HepG2 (cell line): ENCODE data around the gene SCRG1. TPM values are rescaled to one million over a fixed set of nuclear protein-coding genes. Genes with fewer than 3 reads are reported as not detected.

ENCODE experiments used
- DMAP1 ChIP-seq: IDR thresholded peaks from 2 replicates; pipeline ENCODE4 v1.6.1; 2016
- ETV5 ChIP-seq: IDR thresholded peaks from 2 replicates; pipeline ENCODE4 v1.6.1; 2018; ENCODE audit warnings: missing biosample characterization, missing genetic modification reagents, inconsistent platforms, borderline replicate concordance
- FOXA3 ChIP-seq: IDR thresholded peaks from 2 replicates; pipeline ENCODE4 v1.6.1; 2016; ENCODE audit warnings: missing genetic modification reagents, missing compliant biosample characterization
- GLI4 ChIP-seq: sonication (generic); formaldehyde crosslinking; IDR thresholded peaks from 2 replicates; pipeline ENCODE4 v1.5.1; 2020; ENCODE audit warnings: missing genetic modification reagents, mild to moderate bottlenecking, moderate library complexity, borderline replicate concordance
- GZF1 ChIP-seq: sonication (generic); formaldehyde crosslinking; IDR thresholded peaks from 2 replicates; pipeline ENCODE4 v1.5.1; 2020; ENCODE audit warnings: mild to moderate bottlenecking, missing genetic modification reagents
- IRX3 ChIP-seq: sonication (generic); formaldehyde crosslinking; IDR thresholded peaks from 2 replicates; pipeline ENCODE4 v1.8.1; 2023; ENCODE audit warnings: mild to moderate bottlenecking, low read depth, missing genetic modification reagents, borderline replicate concordance
- KAT2B ChIP-seq: fragments of 150-350 bp; IDR thresholded peaks from 2 replicates; pipeline ENCODE4 v1.6.1; 2014; ENCODE audit warnings: low read depth, low read length, borderline replicate concordance
- KDM5A ChIP-seq: fragments of 200-600 bp; sonication (generic); IDR thresholded peaks from 2 replicates; pipeline ENCODE4 v1.7.0; 2018; ENCODE audit warnings: antibody characterized with exemption, mild to moderate bottlenecking, low read length, borderline replicate concordance
- NFKB2 ChIP-seq: sonication (generic); formaldehyde crosslinking; IDR thresholded peaks from 2 replicates; pipeline ENCODE4 v1.4.0; 2020; ENCODE audit warnings: missing genetic modification reagents, borderline replicate concordance
- PHB2 ChIP-seq: fragments of 450-650 bp; IDR thresholded peaks from 2 replicates; pipeline ENCODE4 v1.6.1; 2018; ENCODE audit not compliant: partially characterized antibody
- PHF20 ChIP-seq: sonication (generic); formaldehyde crosslinking; IDR thresholded peaks from 2 replicates; pipeline ENCODE4 v1.5.0; 2020; ENCODE audit warnings: mild to moderate bottlenecking, missing genetic modification reagents
- POLR2A ChIP-seq, 2 experiments: IDR thresholded peaks; 2 replicates each; pipeline ENCODE4 v1.6.1; 2011; ENCODE audit warnings: low read depth in 2 of 2, low read length in 2 of 2, mild to moderate bottlenecking in 1 of 2, moderate library complexity in 1 of 2; ENCODE audit not compliant: insufficient read depth in 1 of 2
- PRMT3 ChIP-seq: sonication (generic); formaldehyde crosslinking; IDR thresholded peaks from 2 replicates; pipeline ENCODE4 v1.8.1; 2022; ENCODE audit warnings: low read depth, mild to moderate bottlenecking, moderate library complexity, missing genetic modification reagents, borderline replicate concordance
- TARDBP ChIP-seq: sonication (generic); formaldehyde crosslinking; IDR thresholded peaks from 2 replicates; pipeline ENCODE4 v1.8.0; 2022; ENCODE audit warnings: mild to moderate bottlenecking, missing genetic modification reagents
- THYN1 ChIP-seq: sonication (generic); formaldehyde crosslinking; IDR thresholded peaks from 2 replicates; pipeline ENCODE4 v1.8.1; 2023; ENCODE audit warnings: low read depth, mild to moderate bottlenecking, moderate library complexity, missing genetic modification reagents, borderline replicate concordance
- YEATS2 ChIP-seq: sonication (generic); formaldehyde crosslinking; IDR thresholded peaks from 2 replicates; pipeline ENCODE4 v1.4.0; 2020; ENCODE audit warnings: missing genetic modification reagents, borderline replicate concordance
- ZFP36L2 ChIP-seq: sonication (generic); formaldehyde crosslinking; IDR thresholded peaks from 2 replicates; pipeline ENCODE4 v1.4.0; 2020; ENCODE audit warnings: missing genetic modification reagents
- ZNF101 ChIP-seq: sonication (generic); formaldehyde crosslinking; IDR thresholded peaks from 2 replicates; pipeline ENCODE4 v1.4.0; 2020; ENCODE audit warnings: mild to moderate bottlenecking, low read depth, missing genetic modification reagents, borderline replicate concordance
- ZNF225 ChIP-seq: sonication (generic); formaldehyde crosslinking; IDR thresholded peaks from 2 replicates; pipeline ENCODE4 v1.4.0; 2020; ENCODE audit warnings: mild to moderate bottlenecking, missing genetic modification reagents
- ZSCAN9 ChIP-seq: IDR thresholded peaks from 2 replicates; pipeline ENCODE4 v1.6.1; 2016; ENCODE audit warnings: borderline replicate concordance
- polyA plus RNA-seq, 8 experiments: library from polyadenylated mRNA; depleted of rRNA in 3 of 8; stranded (reverse) in 7 of 8; unstranded in 1 of 8; fragments of >200 nt; fragmentation: Illumina TruSeq in 4 of 8; extraction: Trizol in 4 of 8; gene quantifications; 2 replicates each; pipeline versions ENCODE4 v1.2.1 to v1.2.3, GENCODE V29; 2011 to 2016; ENCODE audit warnings: low read depth in 4 of 8, missing spikeins in 1 of 8, mixed read lengths in 1 of 8; ENCODE audit not compliant: insufficient read depth in 1 of 8
- total RNA-seq, 5 experiments: library from RNA; depleted of rRNA; stranded (reverse); fragments of >200 nt; fragmentation: Illumina TruSeq; extraction: Trizol; gene quantifications; 2 replicates each; pipeline ENCODE4 v1.2.3, GENCODE V29; 2016; ENCODE audit warnings: low read depth in 1 of 5
- TF ChIP-seq, protein P1 (sequence below): sonication (generic); formaldehyde crosslinking; IDR thresholded peaks from 2 replicates; pipeline ENCODE4 v1.4.0; 2020; ENCODE audit warnings: missing genetic modification reagents
- TF ChIP-seq, protein P2 (sequence below): sonication (generic); formaldehyde crosslinking; IDR thresholded peaks from 2 replicates; pipeline ENCODE4 v1.5.0; 2020; ENCODE audit warnings: mild to moderate bottlenecking, missing genetic modification reagents
- TF ChIP-seq, protein P3 (sequence below): sonication (generic); formaldehyde crosslinking; IDR thresholded peaks from 2 replicates; pipeline ENCODE4 v1.5.0; 2020; ENCODE audit warnings: mild to moderate bottlenecking, missing genetic modification reagents

The SCRG1 gene
- total and polyA plus RNA-seq, 2 of the 13 experiments (the other 11 are each of a cell fraction or from before 2014, with no cell fraction given): not detected

DNA sequence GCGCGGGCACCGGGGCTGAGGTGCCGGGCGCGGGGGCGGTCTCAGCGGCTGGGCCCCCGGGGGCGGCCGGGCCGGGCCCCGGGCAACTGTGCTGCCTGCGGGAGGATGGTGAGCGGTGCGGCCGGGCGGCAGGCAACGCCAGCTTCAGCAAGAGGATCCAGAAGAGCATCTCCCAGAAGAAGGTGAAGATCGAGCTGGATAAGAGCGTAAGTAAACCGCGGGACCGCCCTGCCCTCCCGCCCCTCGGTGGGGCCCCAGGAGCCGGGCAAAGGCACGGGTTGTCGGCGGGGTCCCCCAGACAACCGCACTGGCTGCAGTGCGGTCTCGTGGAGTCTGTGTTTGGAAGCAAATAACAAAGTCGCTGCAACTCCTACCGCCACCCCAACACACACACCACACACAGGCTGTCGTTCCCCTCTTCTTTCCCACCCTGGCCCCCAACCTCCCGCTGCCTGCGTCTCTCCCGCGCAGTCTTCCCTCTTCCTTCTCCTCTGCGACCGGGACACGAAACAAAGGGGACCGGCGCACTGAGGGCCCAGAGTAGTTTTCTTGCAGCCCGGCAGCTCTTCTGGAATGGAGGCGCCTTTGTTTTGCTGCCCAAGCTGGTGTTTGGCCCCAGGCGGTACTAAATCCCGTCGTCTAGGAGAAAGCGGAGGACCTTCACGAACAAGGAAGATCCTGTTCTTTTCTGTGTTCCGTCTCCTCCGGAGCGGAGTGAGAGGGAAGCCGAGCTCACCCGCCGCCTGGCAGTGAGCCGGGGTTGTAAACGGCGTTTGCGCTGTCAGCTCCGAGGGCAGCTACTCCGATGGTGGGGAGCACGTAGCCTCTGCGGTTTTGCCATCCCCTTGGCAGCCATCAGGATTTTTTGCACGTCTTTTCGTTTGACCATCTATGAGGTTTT is 27.4 kb downstream of the SCRG1 start (continued):
- TF ChIP-seq, protein P1, sequence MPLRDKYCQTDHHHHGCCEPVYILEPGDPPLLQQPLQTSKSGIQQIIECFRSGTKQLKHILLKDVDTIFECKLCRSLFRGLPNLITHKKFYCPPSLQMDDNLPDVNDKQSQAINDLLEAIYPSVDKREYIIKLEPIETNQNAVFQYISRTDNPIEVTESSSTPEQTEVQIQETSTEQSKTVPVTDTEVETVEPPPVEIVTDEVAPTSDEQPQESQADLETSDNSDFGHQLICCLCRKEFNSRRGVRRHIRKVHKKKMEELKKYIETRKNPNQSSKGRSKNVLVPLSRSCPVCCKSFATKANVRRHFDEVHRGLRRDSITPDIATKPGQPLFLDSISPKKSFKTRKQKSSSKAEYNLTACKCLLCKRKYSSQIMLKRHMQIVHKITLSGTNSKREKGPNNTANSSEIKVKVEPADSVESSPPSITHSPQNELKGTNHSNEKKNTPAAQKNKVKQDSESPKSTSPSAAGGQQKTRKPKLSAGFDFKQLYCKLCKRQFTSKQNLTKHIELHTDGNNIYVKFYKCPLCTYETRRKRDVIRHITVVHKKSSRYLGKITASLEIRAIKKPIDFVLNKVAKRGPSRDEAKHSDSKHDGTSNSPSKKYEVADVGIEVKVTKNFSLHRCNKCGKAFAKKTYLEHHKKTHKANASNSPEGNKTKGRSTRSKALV (CRISPR knock-in tag): peak; percentile 43; the same call in 1 of the 2 replicates
- TF ChIP-seq, protein P2, sequence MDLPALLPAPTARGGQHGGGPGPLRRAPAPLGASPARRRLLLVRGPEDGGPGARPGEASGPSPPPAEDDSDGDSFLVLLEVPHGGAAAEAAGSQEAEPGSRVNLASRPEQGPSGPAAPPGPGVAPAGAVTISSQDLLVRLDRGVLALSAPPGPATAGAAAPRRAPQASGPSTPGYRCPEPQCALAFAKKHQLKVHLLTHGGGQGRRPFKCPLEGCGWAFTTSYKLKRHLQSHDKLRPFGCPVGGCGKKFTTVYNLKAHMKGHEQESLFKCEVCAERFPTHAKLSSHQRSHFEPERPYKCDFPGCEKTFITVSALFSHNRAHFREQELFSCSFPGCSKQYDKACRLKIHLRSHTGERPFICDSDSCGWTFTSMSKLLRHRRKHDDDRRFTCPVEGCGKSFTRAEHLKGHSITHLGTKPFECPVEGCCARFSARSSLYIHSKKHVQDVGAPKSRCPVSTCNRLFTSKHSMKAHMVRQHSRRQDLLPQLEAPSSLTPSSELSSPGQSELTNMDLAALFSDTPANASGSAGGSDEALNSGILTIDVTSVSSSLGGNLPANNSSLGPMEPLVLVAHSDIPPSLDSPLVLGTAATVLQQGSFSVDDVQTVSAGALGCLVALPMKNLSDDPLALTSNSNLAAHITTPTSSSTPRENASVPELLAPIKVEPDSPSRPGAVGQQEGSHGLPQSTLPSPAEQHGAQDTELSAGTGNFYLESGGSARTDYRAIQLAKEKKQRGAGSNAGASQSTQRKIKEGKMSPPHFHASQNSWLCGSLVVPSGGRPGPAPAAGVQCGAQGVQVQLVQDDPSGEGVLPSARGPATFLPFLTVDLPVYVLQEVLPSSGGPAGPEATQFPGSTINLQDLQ: no peak
- TF ChIP-seq ZNF101 (CRISPR knock-in tag): no peak
- TF ChIP-seq PHB2: no peak
- TF ChIP-seq GLI4 (CRISPR knock-in tag): no peak
- no peak for TF ChIP-seq ETV5 (CRISPR knock-in tag)
- TF ChIP-seq FOXA3: 0 out of 2 replicates have a peak, but pooled peaks have one; percentile 7
- peak in 1 of 2 experiments; percentile 32; a peak in 1 of 4 replicates for TF ChIP-seq POLR2A (IDR thresholded peaks at IDR 0.05; ENCODE audit: insufficient read depth in 1 of 2, low read depth in 2 of 2, low read length in 2 of 2)
- TF ChIP-seq NFKB2 (CRISPR knock-in tag): peak; percentile 41; the same call in 1 of the 2 replicates
- no peak for TF ChIP-seq ZSCAN9 (CRISPR knock-in tag)
- no peak for TF ChIP-seq ZFP36L2 (CRISPR knock-in tag)
- TF ChIP-seq PRMT3: no peak
- TF ChIP-seq TARDBP: 0 out of 2 replicates have a peak, but pooled peaks have one; percentile 20
- no peak for TF ChIP-seq DMAP1
- TF ChIP-seq, protein P3, sequence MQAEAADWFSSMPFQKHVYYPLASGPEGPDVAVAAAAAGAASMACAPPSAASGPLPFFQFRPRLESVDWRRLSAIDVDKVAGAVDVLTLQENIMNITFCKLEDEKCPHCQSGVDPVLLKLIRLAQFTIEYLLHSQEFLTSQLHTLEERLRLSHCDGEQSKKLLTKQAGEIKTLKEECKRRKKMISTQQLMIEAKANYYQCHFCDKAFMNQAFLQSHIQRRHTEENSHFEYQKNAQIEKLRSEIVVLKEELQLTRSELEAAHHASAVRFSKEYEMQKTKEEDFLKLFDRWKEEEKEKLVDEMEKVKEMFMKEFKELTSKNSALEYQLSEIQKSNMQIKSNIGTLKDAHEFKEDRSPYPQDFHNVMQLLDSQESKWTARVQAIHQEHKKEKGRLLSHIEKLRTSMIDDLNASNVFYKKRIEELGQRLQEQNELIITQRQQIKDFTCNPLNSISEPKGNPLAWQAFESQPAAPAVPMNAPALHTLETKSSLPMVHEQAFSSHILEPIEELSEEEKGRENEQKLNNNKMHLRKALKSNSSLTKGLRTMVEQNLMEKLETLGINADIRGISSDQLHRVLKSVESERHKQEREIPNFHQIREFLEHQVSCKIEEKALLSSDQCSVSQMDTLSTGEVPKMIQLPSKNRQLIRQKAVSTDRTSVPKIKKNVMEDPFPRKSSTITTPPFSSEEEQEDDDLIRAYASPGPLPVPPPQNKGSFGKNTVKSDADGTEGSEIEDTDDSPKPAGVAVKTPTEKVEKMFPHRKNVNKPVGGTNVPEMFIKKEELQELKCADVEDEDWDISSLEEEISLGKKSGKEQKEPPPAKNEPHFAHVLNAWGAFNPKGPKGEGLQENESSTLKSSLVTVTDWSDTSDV (CRISPR knock-in tag): no peak
- no peak for TF ChIP-seq IRX3
- peak; percentile 57; the same call in 1 of the 2 replicates for TF ChIP-seq ZNF225 (CRISPR knock-in tag)
- no peak for TF ChIP-seq THYN1 (CRISPR knock-in tag)
- TF ChIP-seq YEATS2 (CRISPR knock-in tag): 0 out of 2 replicates have a peak, but pooled peaks have one; percentile 17
- no peak for TF ChIP-seq KAT2B
- TF ChIP-seq GZF1 (CRISPR knock-in tag): 0 out of 2 replicates have a peak, but pooled peaks have one; percentile 21
- no peak for TF ChIP-seq KDM5A
- TF ChIP-seq PHF20 (CRISPR knock-in tag): no peak
